Kidney (tissue), 14 donors: ENCODE data around the gene ATP10D. TPM values are rescaled to one million over a fixed set of nuclear protein-coding genes. Genes with fewer than 3 reads are reported as not detected.
A peak's percentile ranks its signal among the peaks of the same experiment; 100 is the strongest.

Experiments
- DNase-seq, 5 donors: peaks; one replicate each; pipeline ENCODE4 v3.0.0-alpha.2; 2013 to 2020
- FAIRE-seq: peaks from 2 replicates; lab custom pipeline; 2012; peaks lifted over from hg19 to GRCh38; lab: Jason Lieb, UNC
- H3K27ac ChIP-seq, 2 donors: one replicate each; pipeline ENCODE4 v1.7.0; 2013; ENCODE audit warnings: low read depth in 2 of 2, low read length in 2 of 2, inconsistent platforms in 1 of 2
- H3K27me3 ChIP-seq: one replicate; pipeline ENCODE4 v1.7.1; 2013; ENCODE audit warnings: low read length, inconsistent platforms; ENCODE audit not compliant: control insufficient read depth, insufficient read depth
- H3K36me3 ChIP-seq, 3 donors: one replicate each; pipeline versions ENCODE4 v1.7.0 to v1.7.1; 2013; ENCODE audit warnings: low read length in 3 of 3, control low read depth in 1 of 3, inconsistent platforms in 1 of 3; ENCODE audit not compliant: insufficient read depth in 3 of 3, control insufficient read depth in 2 of 3
- H3K4me1 ChIP-seq, 3 donors: one replicate each; pipeline versions ENCODE4 v1.7.0 to v1.7.1; 2013; ENCODE audit warnings: low read length in 3 of 3, inconsistent platforms in 1 of 3, low read depth in 1 of 3; ENCODE audit not compliant: control insufficient read depth in 2 of 3, insufficient read depth in 2 of 3
- H3K4me3 ChIP-seq, 3 donors: one replicate each; pipeline versions ENCODE4 v1.7.0 to v1.8.1; 2013; ENCODE audit warnings: low read length in 3 of 3, control low read depth in 1 of 3, inconsistent platforms in 1 of 3
- H3K9ac ChIP-seq, 3 donors: one replicate each; pipeline versions ENCODE4 v1.7.0 to v1.7.1; 2013; ENCODE audit warnings: low read length in 3 of 3, control low read depth in 1 of 3, inconsistent platforms in 1 of 3
- H3K9me3 ChIP-seq, 3 donors: one replicate each; pipeline versions ENCODE4 v1.7.0 to v1.7.1; 2013; ENCODE audit warnings: low read length in 3 of 3, control low read depth in 1 of 3, inconsistent platforms in 1 of 3; ENCODE audit not compliant: control insufficient read depth in 2 of 3, insufficient read depth in 1 of 3
- intact Hi-C: fragments of 100-400 bp; cut with DNase I; formaldehyde crosslinking; loops from one replicate; pipeline ENCODE4 v1.11.1; 2022
- polyA plus RNA-seq: library from polyadenylated mRNA; stranded (reverse); fragments of 350-450 nt; fragmentation: Illumina TruSeq; extraction: RNeasy Lipid Tissue Mini Kit (QIAGEN cat#74804); gene quantifications from one replicate; pipeline ENCODE4 v1.2.3, GENCODE V29; 2014; ENCODE audit warnings: low read depth, low replicate concordance; ENCODE audit not compliant: insufficient read depth
- total RNA-seq: library from RNA; stranded (reverse); fragmentation: NEBNext Ultra II Directional; extraction: Animal tissue kit (Norgen Biotek cat#: 25700); gene quantifications from one replicate; pipeline ENCODE4 v1.2.1, GENCODE V29; 2021
- TF ChIP-seq, protein P1 (sequence below): IDR thresholded peaks from 3 replicates; pipeline ENCODE4 v1.5.1; 2012; ENCODE audit warnings: mild to moderate bottlenecking, moderate library complexity, borderline replicate concordance; ENCODE audit not compliant: insufficient read depth; ENCODE audit errors: extremely low read depth
- donor health status: control.
- donor health status: control.
- donor health status: control.
- donor health status: control.
- donor health status: control.
- donor health status: DM: yes; HTN: yes; CAD: no.
- donor health status: Normal renal cell carcinoma (clear cell type).

ATP10D gene
- total and polyA plus RNA-seq, 2 donors from 2014 or later = 10.4 to 43.6 TPM

DNA sequence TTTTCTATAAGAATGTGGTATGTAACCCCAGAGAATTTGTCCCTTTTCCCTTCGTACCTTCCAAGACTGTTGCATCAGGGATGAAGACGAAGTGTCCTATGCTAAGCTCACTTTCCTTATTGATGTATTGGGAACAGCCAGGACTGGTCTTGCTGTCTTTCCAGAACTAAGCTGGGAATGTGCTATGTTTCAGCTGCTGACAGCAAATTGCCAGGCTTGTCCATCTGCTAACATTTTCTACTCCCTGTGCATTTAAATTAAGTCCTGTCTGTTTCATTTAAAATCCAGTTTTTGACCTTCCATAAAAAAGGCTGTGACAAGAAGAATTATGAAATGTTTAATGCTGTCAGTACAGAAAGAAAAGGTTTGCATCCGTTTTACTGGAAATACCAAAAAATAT lies 87.9 kb downstream of the ATP10D start:
- intact Hi-C loops = no loop called here
- no peaks in the 10 kb centered on the region for H3K9me3 ChIP-seq
- no peak overlapping the region for H3K27ac ChIP-seq
- DNase-seq (no peak), FAIRE-seq (no peak)
- no peak overlapping the region for H3K9ac ChIP-seq
- peaks cover 0 to under 1% (median 0%) of the 10 kb centered on the region in 3 donors for H3K4me1 ChIP-seq
- no peaks in the 10 kb centered on the region for H3K27me3 ChIP-seq
- TF ChIP-seq, protein P1, sequence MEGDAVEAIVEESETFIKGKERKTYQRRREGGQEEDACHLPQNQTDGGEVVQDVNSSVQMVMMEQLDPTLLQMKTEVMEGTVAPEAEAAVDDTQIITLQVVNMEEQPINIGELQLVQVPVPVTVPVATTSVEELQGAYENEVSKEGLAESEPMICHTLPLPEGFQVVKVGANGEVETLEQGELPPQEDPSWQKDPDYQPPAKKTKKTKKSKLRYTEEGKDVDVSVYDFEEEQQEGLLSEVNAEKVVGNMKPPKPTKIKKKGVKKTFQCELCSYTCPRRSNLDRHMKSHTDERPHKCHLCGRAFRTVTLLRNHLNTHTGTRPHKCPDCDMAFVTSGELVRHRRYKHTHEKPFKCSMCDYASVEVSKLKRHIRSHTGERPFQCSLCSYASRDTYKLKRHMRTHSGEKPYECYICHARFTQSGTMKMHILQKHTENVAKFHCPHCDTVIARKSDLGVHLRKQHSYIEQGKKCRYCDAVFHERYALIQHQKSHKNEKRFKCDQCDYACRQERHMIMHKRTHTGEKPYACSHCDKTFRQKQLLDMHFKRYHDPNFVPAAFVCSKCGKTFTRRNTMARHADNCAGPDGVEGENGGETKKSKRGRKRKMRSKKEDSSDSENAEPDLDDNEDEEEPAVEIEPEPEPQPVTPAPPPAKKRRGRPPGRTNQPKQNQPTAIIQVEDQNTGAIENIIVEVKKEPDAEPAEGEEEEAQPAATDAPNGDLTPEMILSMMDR = no peak
- H3K36me3 ChIP-seq = peaks cover 3 to 36% (median 30%) of the 10 kb centered on the region in 3 donors
- H3K4me3 ChIP-seq = no peak overlapping the region

DNA sequence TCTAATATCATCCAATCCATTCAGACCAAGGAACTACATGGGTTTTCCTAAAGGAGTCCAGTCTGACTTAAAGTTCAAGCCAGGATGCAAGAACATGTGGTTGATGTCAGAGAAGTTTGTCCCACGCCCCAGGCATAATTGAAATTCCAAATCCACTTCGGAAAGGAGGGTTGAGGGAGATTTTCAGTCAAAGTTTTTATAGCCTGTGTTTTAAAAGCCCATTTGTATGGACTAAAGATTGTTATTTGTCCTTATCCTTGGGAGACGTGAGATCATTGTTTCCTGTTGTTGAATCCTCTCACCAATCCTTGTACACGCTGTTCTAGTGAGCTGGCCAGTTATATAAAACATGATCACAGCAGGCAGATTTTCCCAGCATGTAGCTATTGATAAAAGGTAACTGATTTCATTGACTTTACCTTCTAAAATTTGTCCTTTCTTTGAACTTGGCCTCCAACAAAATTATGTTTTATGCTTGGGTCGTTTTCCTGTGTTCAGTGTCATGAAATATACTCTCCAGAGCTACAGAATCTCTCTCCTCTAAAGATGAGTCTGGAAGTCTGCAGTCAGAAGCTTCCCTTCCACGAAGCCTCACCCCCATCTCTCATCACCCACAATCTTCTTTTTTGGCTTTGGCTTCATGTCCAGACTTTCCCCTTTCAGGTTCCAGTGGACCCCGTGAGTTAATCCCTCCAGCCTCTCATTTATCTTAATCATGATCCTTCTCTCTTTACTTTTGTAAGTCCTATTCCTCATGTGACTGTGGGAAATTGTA lies 92.9 kb downstream of the ATP10D start:
- DNase-seq (peak in 3 of 5 donors; percentile 26 to 88 (median 64)), FAIRE-seq (no peak)
- Histone ChIP-seq H3K36me3 (peaks cover 6 to 27% (median 25%) of the 10 kb centered on the region in 3 donors), H3K9me3 (no peaks in the 10 kb centered on the region), H3K27ac (peak overlapping the region; percentile 47 to 84), H3K27me3 (no peaks in the 10 kb centered on the region), H3K4me1 (peaks cover 0 to 3% (median 0%) of the 10 kb centered on the region in 3 donors), H3K4me3 (no peak overlapping the region), H3K9ac (no peak overlapping the region)
- intact Hi-C loops = no loop called here
- TF ChIP-seq, protein P1 = no peak

DNA sequence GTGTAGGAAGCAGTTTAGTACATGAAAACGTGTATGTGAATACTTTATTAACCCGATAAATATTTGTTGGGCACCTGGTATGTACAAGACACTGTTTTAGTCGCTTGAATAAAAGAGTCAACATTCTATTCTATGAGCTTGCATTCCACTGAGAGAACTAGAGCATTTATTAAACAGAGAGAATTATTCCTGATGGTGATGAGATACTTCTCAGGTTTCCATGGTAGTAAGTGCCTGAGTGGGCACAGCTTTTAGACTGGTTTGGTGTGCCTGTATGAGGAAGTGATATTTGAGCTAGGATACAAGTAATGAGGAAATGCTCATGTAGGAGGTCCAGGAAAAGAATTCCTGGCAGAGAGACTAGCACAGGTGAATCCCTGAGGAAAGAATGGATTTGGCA lies 94.2 kb downstream of the ATP10D start:
- H3K27ac ChIP-seq = peak overlapping the region; percentile 37 to 62
- intact Hi-C loops = no loop called here
- FAIRE-seq (no peak), DNase-seq (peak in 1 of 5 donors; percentile 27)
- H3K9ac ChIP-seq = no peak overlapping the region
- peaks cover 8 to 22% (median 22%) of the 10 kb centered on the region in 3 donors for H3K36me3 ChIP-seq
- TF ChIP-seq, protein P1 = no peak
- no peaks in the 10 kb centered on the region for H3K9me3 ChIP-seq
- H3K27me3 ChIP-seq = no peaks in the 10 kb centered on the region
- no peak overlapping the region for H3K4me3 ChIP-seq
- peaks cover 0 to 3% (median 0%) of the 10 kb centered on the region in 3 donors for H3K4me1 ChIP-seq
